Stimulated activated CD4-positive, alpha-beta T cell treated with anti-CD3 and anti-CD28 coated beads, Interleukin-4, amount 100 ng/mL, for 48 hours (primary cell): ENCODE results near the gene CASQ2.

Experiments
- DNase-seq, 2 donors: peaks; one replicate each; pipeline ENCODE4 v3.0.0-alpha.2; 2020; ENCODE audit warnings: low read depth in 2 of 2

The CASQ2 gene

DNA sequence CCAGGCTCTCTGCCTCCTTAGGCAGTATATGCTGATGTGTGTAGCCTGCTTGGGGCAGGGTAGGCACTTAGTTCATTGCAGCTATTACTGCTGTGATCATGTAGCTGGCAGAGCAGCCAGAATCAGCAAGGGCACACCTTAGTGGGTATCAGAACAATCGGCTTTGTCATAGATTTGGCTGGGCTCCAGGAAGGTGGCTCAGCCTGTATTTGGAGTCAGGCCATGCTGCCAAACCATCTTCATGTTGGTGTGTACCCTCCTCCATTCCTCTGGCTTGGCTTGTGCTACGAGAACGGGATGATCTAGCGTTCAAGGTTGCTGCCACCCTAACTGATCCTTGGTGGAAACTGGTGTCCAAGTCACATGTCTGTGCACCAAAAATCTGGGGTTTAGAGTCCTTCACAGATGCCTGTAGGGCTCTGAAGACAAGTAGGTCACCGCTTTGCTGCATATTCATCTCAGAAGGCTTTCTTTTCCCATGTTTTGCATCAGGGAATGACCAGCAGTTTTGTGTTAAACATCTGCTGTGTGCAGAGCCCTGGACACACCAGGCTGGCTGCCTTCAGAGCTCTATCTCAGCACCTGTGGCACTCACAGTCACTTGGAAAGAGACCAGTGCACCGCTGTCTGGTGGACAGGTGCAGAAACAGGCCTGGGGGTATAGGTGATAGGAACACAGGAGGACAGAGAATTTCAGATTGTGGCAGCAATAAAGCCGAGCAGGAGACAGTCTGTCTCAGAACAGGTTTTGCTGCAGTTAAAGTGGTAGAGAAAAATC, 103.0 kb downstream of the CASQ2 start:
- DNase-seq, result no peak

DNA sequence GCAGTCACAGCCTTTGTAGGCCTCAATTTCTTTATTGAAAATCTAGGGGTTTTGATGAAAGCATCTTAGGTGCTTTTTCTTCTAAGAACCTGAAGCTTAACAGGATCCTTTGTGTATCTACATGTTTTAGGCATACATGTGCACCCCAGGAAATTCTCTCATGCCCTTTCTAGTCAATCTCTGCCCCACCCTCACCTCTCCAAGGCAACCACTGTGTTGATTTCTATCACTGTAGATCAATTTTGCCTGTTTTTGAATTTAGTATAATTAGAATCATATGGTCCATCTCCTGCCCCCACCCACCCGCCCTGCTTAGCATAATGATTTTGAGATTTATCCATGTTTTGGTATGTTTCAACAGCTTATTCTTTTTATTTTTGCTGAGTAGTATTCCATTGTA, 107.4 kb downstream of the CASQ2 start:
- no peak for DNase-seq

DNA sequence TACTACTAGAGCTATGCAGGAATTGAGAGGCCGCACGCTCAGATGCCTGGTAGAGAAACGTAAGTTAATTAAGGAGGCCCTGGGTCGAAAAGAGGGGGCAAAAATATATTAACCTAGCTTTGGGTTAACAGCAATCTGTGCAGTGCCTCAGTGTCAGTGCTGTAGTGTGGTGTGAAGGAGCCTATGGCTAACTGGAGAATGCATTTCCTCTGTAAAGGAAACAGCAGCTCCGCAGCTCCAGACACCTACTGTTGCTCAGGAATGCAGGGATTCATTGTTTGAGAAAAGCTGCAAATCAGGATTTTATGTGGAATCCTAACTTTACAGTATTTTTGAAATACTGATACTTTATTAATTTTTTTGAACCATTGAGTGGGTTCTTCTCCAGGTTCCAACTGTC, 108.4 kb downstream of the CASQ2 start:
- no peak for DNase-seq

DNA sequence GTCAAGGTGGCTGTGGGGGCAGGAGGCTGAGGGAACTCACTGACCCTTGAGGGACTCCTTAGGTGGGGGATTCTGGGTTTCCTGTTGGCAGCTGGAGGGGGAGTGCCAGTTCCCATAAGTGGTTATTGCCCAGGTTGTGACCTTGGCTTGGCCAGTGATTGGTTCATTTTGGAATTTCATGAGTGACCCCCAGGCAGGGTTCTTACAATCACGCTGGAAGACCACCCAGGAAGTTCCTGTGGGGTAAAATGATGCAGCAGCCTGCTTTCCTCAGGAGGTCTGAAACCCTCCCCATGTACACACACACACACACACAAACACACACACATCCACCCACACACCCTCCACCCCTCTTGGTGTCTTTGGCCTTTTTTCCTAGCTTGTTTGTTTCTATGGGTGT, 109.9 kb downstream of the CASQ2 start:
- no peak for DNase-seq

DNA sequence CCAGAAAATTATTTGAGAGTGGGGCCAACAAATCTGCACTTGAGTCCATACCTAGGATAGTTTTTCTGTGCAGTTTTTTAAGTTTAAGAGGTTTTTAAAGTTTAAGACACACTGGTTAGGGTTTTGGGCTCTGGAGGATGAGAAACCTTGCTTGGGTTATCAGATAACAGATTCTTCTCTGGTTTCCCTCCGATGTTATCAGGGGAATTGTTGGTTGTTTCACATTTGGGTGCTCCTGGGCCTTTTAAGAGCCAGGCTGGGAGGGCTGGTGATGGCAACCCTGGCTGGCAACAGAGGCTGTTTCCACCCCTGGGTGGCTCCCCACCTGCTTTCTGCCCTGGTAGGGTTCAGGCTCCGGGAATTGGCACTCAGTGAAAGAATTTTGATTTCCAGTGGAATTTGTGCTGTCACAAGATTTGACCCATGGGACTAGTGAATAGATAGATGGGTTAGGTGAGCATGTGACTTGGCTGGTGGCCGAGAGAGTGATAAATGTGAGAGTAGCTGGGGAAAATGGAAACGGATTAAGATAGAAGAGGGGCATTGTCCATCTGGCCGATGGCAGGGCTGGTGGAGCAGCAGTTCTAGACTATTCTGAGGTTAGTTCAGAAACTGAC, 111.9 kb downstream of the CASQ2 start:
- DNase-seq, result no peak

DNA sequence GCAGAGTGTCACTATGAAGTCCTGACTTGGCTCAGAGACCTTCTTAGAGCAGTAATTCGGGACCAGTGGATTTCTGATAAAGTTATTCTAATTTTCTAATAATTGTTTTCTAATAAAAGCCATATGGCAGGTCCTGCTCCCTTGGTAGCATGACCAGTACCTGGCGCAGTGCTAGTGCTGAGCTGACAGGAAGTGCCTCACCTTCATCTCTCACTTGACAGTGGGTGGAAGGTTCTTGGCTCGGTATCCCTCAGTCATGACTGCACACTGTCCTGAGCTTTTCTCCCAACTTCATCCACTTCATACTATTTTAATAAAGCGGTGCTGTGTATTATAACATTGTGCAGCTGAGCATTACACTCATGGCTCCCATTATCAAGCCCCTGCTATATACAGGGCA, 112.6 kb downstream of the CASQ2 start:
- DNase-seq, result no peak

DNA sequence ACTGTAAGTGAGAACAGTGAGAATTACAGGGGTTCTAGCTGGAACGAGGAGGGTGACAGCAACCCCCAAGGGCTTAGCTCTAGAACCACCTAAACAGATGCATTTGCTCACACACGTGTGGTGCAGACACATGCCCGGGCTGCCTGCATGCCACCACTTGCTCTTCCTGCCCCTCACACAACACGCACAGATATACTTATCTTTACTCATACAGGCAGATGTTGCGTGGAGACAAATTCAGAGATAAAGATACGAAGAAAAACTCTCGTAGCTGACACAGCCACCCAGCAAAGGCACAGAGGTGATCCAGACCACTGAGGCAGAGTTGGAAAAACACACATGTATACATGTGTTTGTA, 113.2 kb downstream of the CASQ2 start:
- no peak for DNase-seq

DNA sequence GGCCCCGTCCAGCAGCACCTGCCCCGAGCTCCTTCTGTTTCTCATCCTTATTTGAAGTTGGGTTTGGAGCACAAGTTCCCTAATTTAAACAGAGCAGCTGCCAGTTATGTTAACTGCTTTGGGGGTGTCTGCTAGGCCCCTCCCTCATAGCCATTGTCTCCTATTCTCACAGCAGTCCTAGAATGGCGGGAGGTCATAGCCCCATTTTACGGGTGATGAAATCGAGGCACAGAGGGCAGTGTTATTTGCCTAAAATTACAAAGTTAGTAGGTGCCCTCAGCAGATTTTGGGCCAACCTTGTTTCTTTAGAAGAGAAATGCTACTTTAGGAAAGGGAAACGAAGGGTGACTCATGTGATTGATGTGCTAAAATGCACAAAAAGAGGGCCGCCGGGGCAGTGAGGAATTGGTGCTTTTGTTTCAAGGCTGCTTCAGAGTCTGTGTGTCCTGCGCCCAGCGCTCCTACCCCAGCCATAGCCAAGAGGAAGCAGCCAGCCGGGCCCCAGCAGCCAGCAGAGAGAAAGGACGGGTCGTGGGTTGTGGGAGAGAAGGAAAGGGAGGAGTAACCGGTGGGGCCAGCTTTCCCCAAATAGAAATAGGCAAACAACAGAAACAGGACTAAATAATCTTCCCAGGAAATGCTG, 113.7 kb downstream of the CASQ2 start:
- no peak for DNase-seq

DNA sequence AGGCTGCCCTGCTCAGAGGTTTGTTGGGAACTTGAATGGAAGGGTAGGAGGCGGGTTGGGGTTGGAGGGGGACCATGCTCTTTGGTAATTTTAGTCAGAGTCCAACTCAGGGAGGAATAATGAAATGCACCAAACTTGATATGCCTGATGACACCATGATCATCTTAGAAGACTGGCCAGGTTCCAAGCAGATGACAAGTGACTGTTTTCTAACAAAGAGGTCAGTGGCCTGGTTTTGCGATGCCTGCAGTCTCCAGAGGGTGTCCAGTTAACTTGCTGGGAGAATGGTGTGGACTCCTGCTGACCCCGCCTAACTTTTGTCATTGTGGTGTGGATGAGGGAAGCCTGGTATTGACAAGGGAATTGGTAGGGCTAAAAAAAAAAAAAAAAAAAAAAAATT, 114.4 kb downstream of the CASQ2 start:
- DNase-seq, result no peak

DNA sequence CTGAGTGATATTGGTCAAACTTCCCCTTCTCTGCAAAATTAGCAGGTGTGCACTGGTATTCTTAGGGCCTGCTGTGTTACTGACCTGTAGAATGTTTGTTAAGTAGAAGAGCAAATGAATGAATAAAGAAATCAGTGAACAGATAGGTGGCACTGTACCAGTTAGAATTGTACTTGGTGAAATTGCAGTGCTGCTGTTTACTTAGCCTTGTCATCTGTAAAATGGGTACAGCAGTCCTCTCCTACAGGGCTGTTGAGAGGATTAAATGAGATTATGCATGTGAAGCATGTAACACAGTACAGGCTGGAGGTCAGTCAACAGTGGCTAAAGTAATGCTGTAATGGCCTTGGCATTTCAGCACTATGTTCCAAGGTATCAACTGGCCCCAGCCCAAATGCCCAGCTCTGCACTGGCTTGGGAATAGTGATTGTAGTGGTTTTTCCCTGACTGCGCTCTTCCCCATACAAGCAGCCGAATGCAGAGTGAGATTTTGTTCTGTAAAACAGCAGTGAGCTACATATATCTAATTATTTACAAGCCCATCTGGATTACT, 116.2 kb downstream of the CASQ2 start:
- DNase-seq, result no peak

DNA sequence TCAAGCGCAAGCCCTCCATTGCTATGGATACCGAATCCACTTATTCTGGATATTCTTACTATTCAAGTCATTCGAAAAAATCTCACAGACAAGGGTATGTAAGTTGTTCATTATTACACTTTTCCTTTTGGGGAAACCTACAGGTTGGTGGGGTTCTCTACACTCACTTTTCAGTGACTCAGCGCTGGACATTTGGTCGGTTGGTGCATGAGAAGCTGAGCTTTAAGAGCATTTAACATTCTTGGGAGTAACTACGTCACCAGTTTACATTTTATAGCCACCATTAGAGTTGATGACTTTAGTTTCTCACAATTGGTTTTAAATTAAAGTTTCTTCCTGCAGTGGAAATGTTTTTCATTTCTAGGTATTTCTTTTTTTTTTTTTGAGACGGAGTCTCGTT, 117.1 kb downstream of the CASQ2 start:
- DNase-seq, result no peak

DNA sequence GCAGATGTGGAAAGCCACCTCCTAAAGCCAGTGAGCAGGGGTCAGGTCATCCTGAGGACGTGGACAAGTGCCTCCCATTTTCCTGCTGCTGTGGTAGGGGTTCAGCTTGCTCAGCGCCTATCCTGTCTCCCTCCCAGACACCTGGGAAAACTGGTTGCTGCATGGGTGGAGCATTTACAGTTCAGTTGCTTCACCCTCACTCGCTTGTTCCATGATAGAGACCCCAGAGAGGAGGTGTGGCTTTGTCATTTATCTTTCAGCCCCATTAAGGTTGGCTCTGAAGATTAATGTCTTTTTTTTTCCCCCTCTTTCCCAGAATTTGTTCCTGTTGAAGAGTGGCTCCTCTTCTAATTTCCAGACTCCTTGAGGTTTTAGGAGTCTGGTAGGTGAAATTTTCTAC, 117.6 kb downstream of the CASQ2 start:
- DNase-seq, result no peak
